B cell (primary cell): ENCODE data around the gene PLBD2. TPM values are rescaled to one million over a fixed set of nuclear protein-coding genes. Genes with fewer than 3 reads are reported as not detected.

Experiments
- ATAC-seq: fragments of 200-7000 bp; cut with Tn5 transposase; one replicate; pipeline ENCODE4 v1.10.0; 2021; ENCODE audit warnings: low read depth, mild to moderate bottlenecking, moderate number of reproducible peaks, moderate library complexity
- CTCF ChIA-PET: fragments of 350-600 bp; sonication (Branson Sonifier 250); formaldehyde crosslinking; loops from one replicate; lab custom pipeline; 2021; ENCODE audit warnings: antibody characterized with exemption, inconsistent platforms; lab: Charles Lee
- POLR2A ChIA-PET: fragments of 350-600 bp; sonication (Branson Sonifier 250); formaldehyde crosslinking; loops from one replicate; lab custom pipeline; 2021; ENCODE audit warnings: antibody characterized with exemption; lab: Charles Lee
- DNase-seq: peaks from one replicate; pipeline ENCODE4 v3.0.0; 2013
- H2AFZ ChIP-seq: 2 replicates; pipeline ENCODE4 v1.6.1; 2012; ENCODE audit warnings: mild to moderate bottlenecking, low read depth, low read length; ENCODE audit not compliant: insufficient read depth, poor library complexity, severe bottlenecking
- H3K27ac ChIP-seq, 2 donors: 1 replicate in 1 of 2; 2 replicates in 1 of 2; pipeline ENCODE4 v1.5.1; 2012 to 2013; ENCODE audit warnings: low read length in 2 of 2, mild to moderate bottlenecking in 2 of 2, moderate library complexity in 1 of 2
- H3K27me3 ChIP-seq, 4 experiments: fragments of 200-600 bp in 1 of 4; sonication (generic) in 1 of 4; replicated peaks in 1 of 4; 1 replicate in 2 of 4; 2 replicates in 2 of 4; pipeline versions ENCODE4 v1.6.1 to v1.7.0; 2013 to 2016; ENCODE audit warnings: low read length in 3 of 4, mild to moderate bottlenecking in 2 of 4, mixed read lengths in 1 of 4, moderate library complexity in 1 of 4; ENCODE audit not compliant: insufficient read depth in 4 of 4, control insufficient read depth in 3 of 4; ENCODE audit errors: control extremely low read depth in 1 of 4
- H3K36me3 ChIP-seq, 2 experiments: replicated peaks in 1 of 2; 1 replicate in 1 of 2; 2 replicates in 1 of 2; pipeline versions ENCODE4 v1.6.1 to v1.7.1; 2013; ENCODE audit warnings: low read length in 1 of 2; ENCODE audit not compliant: insufficient read depth in 2 of 2, control insufficient read depth in 1 of 2; ENCODE audit errors: control extremely low read depth in 1 of 2, extremely low read depth in 1 of 2
- H3K4me1 ChIP-seq, 2 donors: fragments of 200-600 bp in 1 of 2; sonication (generic) in 1 of 2; 1 replicate in 1 of 2; 2 replicates in 1 of 2; pipeline versions ENCODE4 v1.5.1 to v1.6.1; 2013 to 2017; ENCODE audit warnings: low read length in 2 of 2; ENCODE audit not compliant: control insufficient read depth in 2 of 2, insufficient read depth in 2 of 2
- H3K4me2 ChIP-seq: replicated peaks from 2 replicates; pipeline ENCODE3; 2012; ENCODE audit warnings: mild to moderate bottlenecking, low read depth, low read length; ENCODE audit not compliant: poor library complexity, severe bottlenecking
- H3K4me3 ChIP-seq, 5 experiments: fragments of 200-600 bp in 1 of 5; sonication (generic) in 1 of 5; 1 replicate in 3 of 5; 2 replicates in 2 of 5; pipeline versions ENCODE4 v1.5.1 to v1.7.0; 2011 to 2016; ENCODE audit warnings: low read length in 4 of 5, mild to moderate bottlenecking in 4 of 5, low read depth in 2 of 5, control low read depth in 1 of 5, moderate library complexity in 1 of 5; ENCODE audit not compliant: insufficient read depth in 1 of 5; ENCODE audit errors: control extremely low read depth in 1 of 5, extremely low read depth in 1 of 5
- H3K79me2 ChIP-seq: fragments of 200-600 bp; sonication (generic); one replicate; pipeline ENCODE4 v1.6.0; 2016; ENCODE audit warnings: low read length; ENCODE audit not compliant: control insufficient read depth, insufficient read depth
- H3K9ac ChIP-seq: fragments of 200-600 bp; sonication (generic); 2 replicates; pipeline ENCODE4 v1.6.1; 2017; ENCODE audit warnings: mild to moderate bottlenecking, low read length, moderate library complexity
- H3K9me3 ChIP-seq, 3 donors: one replicate each; pipeline versions ENCODE4 v1.6.1 to v1.7.1; 2013; ENCODE audit warnings: low read length in 2 of 3; ENCODE audit not compliant: control insufficient read depth in 2 of 3, insufficient read depth in 1 of 3; ENCODE audit errors: control extremely low read depth in 1 of 3
- H4K20me1 ChIP-seq: 2 replicates; pipeline ENCODE4 v1.6.0; 2012; ENCODE audit warnings: mild to moderate bottlenecking, low read length; ENCODE audit not compliant: insufficient read depth, control insufficient read depth, poor library complexity, severe bottlenecking
- H3K27ac Mint-ChIP-seq: one replicate; pipeline ENCODE4 v1.8.0; 2021; ENCODE audit warnings: mixed read lengths
- H3K27me3 Mint-ChIP-seq: one replicate; pipeline ENCODE4 v1.8.0; 2021; ENCODE audit warnings: mixed read lengths
- H3K4me1 Mint-ChIP-seq: one replicate; pipeline ENCODE4 v1.8.0; 2021; ENCODE audit warnings: mixed read lengths
- H3K4me3 Mint-ChIP-seq: one replicate; pipeline ENCODE4 v1.8.0; 2021; ENCODE audit warnings: mixed read lengths
- H3K9me3 Mint-ChIP-seq: one replicate; pipeline ENCODE4 v1.8.0; 2022; ENCODE audit warnings: mixed read lengths; ENCODE audit not compliant: insufficient read depth
- CTCF ChIP-seq: fragments of 200-600 bp; IDR thresholded peaks from one replicate; pipeline ENCODE4 v1.8.0; 2022; ENCODE audit warnings: antibody characterized with exemption, mild to moderate bottlenecking
- EZH2 ChIP-seq: IDR thresholded peaks from 2 replicates; pipeline ENCODE4 v1.6.1; 2012; ENCODE audit warnings: borderline replicate concordance, low read depth, mild to moderate bottlenecking, moderate library complexity, low read length; ENCODE audit not compliant: insufficient read depth, poor library complexity, severe bottlenecking
- whole genome bisulfite sequencing: methylation state at CpG from one replicate; pipeline ENCODE4 v1.1.5; 2013; ENCODE audit warnings: missing lambda C conversion rate; ENCODE audit not compliant: insufficient coverage; 5-methylcytosine and 5-hydroxymethylcytosine counted together
- intact Hi-C: fragments of 100-400 bp; cut with micrococcal nuclease; formaldehyde crosslinking; loops from one replicate; pipeline ENCODE4 v1.10.0; 2022
- polyA plus RNA-seq: library from polyadenylated mRNA; depleted of rRNA; stranded (reverse); fragments of >200 nt; gene quantifications from 2 replicates; pipeline ENCODE4 v1.2.3, GENCODE V29; 2012
- total RNA-seq, 2 donors: library from RNA; stranded (reverse); fragments of 120-200 nt in 1 of 2; gene quantifications; 1 replicate in 1 of 2; 2 replicates in 1 of 2; pipeline versions ENCODE4 v1.2.3 to v1.2.4, GENCODE V29; 2013 to 2022

The PLBD2 gene
- total and polyA plus RNA-seq, 2 donors (not counting 1 experiment from before 2014, with no cell fraction given), result 2.9 to 11.6 TPM

- ChIA-PET CTCF (interaction anchor here (0.5 to 1.6 kb wide), 3 partner anchors 22 to 128 kb away, joined by 3 to 4 read pairs (median 4); no protein-coding TSS in a partner anchor), POLR2A (no interaction called here)
- ATAC-seq (no peak), DNase-seq (peak; percentile 48)
- 21% methylated on average over 19 of the region's 27 CpGs for WGBS
- no peaks in the 10 kb centered on the region for H3K27me3 Mint-ChIP-seq
- H3K4me1 ChIP-seq, result peaks cover 29 to 36% of the 10 kb centered on the region in 2 donors
- H3K9ac ChIP-seq, result peak overlapping the region; percentile 74
- no peaks in the 10 kb centered on the region for H3K9me3 ChIP-seq
- peak overlapping the region in 1 of 2 donors; percentile 21 for H3K27ac ChIP-seq
- H3K4me1 Mint-ChIP-seq, result peaks cover 35% of the 10 kb centered on the region
- peak overlapping the region; percentile 98 for H3K4me3 Mint-ChIP-seq
- H3K36me3 ChIP-seq, result peaks cover 5 to 10% of the 10 kb centered on the region in 2 experiments
- intact Hi-C loops, result loop anchor here (1.0 to 2.0 kb wide), 2 partner anchors 126 to 149 kb away; partner anchors contain the start of genes DDX54 and RITA1
- H3K27ac Mint-ChIP-seq, result peak overlapping the region; percentile 78
- H3K9me3 Mint-ChIP-seq, result no peaks in the 10 kb centered on the region
- TF ChIP-seq CTCF, result no peak
- TF ChIP-seq EZH2, result no peak
- H3K79me2 ChIP-seq, result peaks cover 28% of the 10 kb centered on the region
- peak overlapping the region; percentile 65 for H2AFZ ChIP-seq
- H3K27me3 ChIP-seq, result no peaks in the 10 kb centered on the region
- H3K4me2 ChIP-seq, result peak overlapping the region; percentile 86
- H3K4me3 ChIP-seq, result peak overlapping the region; percentile 74 to 96 (median 85)
- H4K20me1 ChIP-seq, result no peaks in the 10 kb centered on the region
Observed at GRCh38 chr12:113333877-113334785, 24.3 kb upstream of the PLBD2 start.
